Measurements from ENCODE around the gene RSRC1. TPM values are rescaled to one million over a fixed set of nuclear protein-coding genes. Genes with fewer than 3 reads are reported as not detected.
"Not testable (repeated sequence)": the region's sequence is repeated elsewhere in the genome, so short reads cannot be mapped to it uniquely, and the experiment has no call there.

Gene RSRC1
- total RNA-seq, result 10 to 100 TPM; 23.5 to 31.8 (median 26.6) TPM

- peak within 1 kb of the TSS; percentile 86 for H3K4me3 ChIP-seq (ENCODE audit: low read depth, poor library complexity, severe bottlenecking)
- DNase-seq (ENCODE audit: low spot score in 2 of 2), result peak; percentile 83 to 96
- intact Hi-C loops (cut with DNase I; ENCODE audit: low total_unique reads), result no loop called here
- TF ChIP-seq POLR2A (IDR thresholded peaks at IDR 0.05) (no peak), CTCF (IDR thresholded peaks at IDR 0.05) (no peak)
- 0% methylated on average over 42 to 57 of the region's 57 CpGs for WGBS, 2 donors
Observed at GRCh38 chr3:158109804-158110657, at the start of gene RSRC1. RSRC1 (plus strand) TSS chr3:158110089; CDS start chr3:158122105, 12,016 bp downstream.

GRCh38 chr3:158065574-158065973 lies 44.3 kb upstream of the RSRC1 start:
- 93 to 94% methylated on average over 2 of the region's 2 CpGs for WGBS, 2 donors
- intact Hi-C loops (cut with DNase I; ENCODE audit: low total_unique reads); DNase-seq (ENCODE audit: low spot score in 2 of 2): not testable (repeated sequence)

DNA sequence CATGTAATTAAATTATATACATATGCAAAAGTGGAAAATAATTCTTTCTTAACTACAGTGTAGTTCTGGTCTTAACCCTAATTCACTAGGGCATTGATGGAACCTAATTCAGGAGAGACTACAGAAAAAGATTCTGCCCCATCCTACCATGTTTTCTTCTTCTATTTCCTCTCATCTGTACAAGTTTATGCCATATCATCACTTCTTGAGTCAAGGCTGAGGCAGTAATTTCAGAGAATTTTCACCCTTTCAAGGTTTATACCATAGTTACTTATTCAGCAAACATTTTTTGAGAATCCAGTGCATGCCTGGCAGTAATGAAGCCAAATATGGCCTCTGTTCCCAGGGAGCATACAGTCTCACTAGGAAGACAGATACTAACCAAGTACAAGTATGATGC lies 37.1 kb upstream of the RSRC1 start:
- TF ChIP-seq POLR2A (IDR thresholded peaks at IDR 0.05) (no peak), CTCF (IDR thresholded peaks at IDR 0.05) (no peak)
- no peak for DNase-seq (ENCODE audit: low spot score in 2 of 2)
- H3K4me3 ChIP-seq (ENCODE audit: low read depth, poor library complexity, severe bottlenecking), result no peak overlapping the region
- intact Hi-C loops (cut with DNase I; ENCODE audit: low total_unique reads), result no loop called here

More at GRCh38 chr3:158065574-158065973, 44.3 kb upstream of the RSRC1 start:
- not testable (repeated sequence) for H3K4me3 ChIP-seq (ENCODE audit: low read depth, poor library complexity, severe bottlenecking)

DNA sequence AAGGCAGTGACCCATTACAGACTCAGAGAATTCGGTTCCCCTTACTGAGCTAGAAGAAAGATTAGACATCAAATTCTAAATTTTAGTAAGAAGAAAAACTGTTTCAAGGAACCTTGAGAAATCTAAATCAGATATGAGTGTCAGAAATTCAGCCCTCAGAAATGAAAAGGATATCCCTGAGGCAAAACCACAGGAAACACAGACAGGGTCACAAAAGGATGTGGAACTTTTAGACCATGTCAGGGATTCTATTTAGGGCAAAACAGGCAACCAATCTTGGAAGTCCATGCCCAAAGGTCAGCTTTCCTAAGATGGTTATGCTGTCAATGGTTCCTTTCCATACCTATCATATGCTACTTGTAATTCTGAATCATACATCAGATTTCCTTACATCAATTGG lies 35.3 kb upstream of the RSRC1 start:
- 67 to 78% methylated on average over 1 of the region's 1 CpG for WGBS, 2 donors
- DNase-seq (ENCODE audit: low spot score in 2 of 2), result no peak
- no peak for TF ChIP-seq CTCF (IDR thresholded peaks at IDR 0.05)
- no peak for TF ChIP-seq POLR2A (IDR thresholded peaks at IDR 0.05)
- no peak overlapping the region for H3K4me3 ChIP-seq (ENCODE audit: low read depth, poor library complexity, severe bottlenecking)
- intact Hi-C loops (cut with DNase I; ENCODE audit: low total_unique reads), result no loop called here

- DNase-seq (ENCODE audit: low spot score in 2 of 2), result no peak
- 96 to 98% methylated on average over 1 of the region's 1 CpG for WGBS, 2 donors
- TF ChIP-seq POLR2A (IDR thresholded peaks at IDR 0.05) (no peak), CTCF (IDR thresholded peaks at IDR 0.05) (no peak)
- intact Hi-C loops (cut with DNase I; ENCODE audit: low total_unique reads), result no loop called here
- H3K4me3 ChIP-seq (ENCODE audit: low read depth, poor library complexity, severe bottlenecking), result no peak overlapping the region
Observed at GRCh38 chr3:158079599-158079998, 30.3 kb upstream of the RSRC1 start.

- intact Hi-C loops (cut with DNase I; ENCODE audit: low total_unique reads), result no loop called here
- TF ChIP-seq CTCF (IDR thresholded peaks at IDR 0.05), result no peak
- TF ChIP-seq POLR2A (IDR thresholded peaks at IDR 0.05), result no peak
- no peak overlapping the region for H3K4me3 ChIP-seq (ENCODE audit: low read depth, poor library complexity, severe bottlenecking)
- DNase-seq (ENCODE audit: low spot score in 2 of 2), result no peak
Observed at GRCh38 chr3:158084651-158085050, 25.2 kb upstream of the RSRC1 start.
